A549 (cell line): ENCODE data around the gene ANKMY2.

Source experiments
- EHMT2 ChIP-seq: fragments of 200-600 bp; sonication (generic); IDR thresholded peaks from 2 replicates; pipeline ENCODE4 v1.6.1; 2016; ENCODE audit warnings: antibody characterized with exemption, low read depth, mild to moderate bottlenecking, moderate library complexity
- EP300 ChIP-seq, 2 experiments: fragments of >200 bp; sonication (Bioruptor Twin); formaldehyde crosslinking; IDR thresholded peaks; 2 replicates in 1 of 2; 3 replicates in 1 of 2; pipeline ENCODE4 v1.6.1; 2016 to 2017
- ESRRA ChIP-seq: fragments of 150-350 bp; IDR thresholded peaks from 2 replicates; pipeline ENCODE4 v1.6.1; 2014; ENCODE audit warnings: mild to moderate bottlenecking, low read length, borderline replicate concordance
- MAFK ChIP-seq: fragments of 450-650 bp; IDR thresholded peaks from 2 replicates; pipeline ENCODE4 v1.6.1; 2014; ENCODE audit not compliant: partially characterized antibody
- POLR2A ChIP-seq: IDR thresholded peaks from 2 replicates; pipeline ENCODE4 v1.6.1; 2012; ENCODE audit warnings: mild to moderate bottlenecking, low read length
- REST ChIP-seq: fragments of 200-600 bp; sonication (generic); IDR thresholded peaks from 2 replicates; pipeline ENCODE4 v1.6.1; 2016; ENCODE audit warnings: antibody characterized with exemption, mild to moderate bottlenecking, moderate library complexity
- ZSCAN20 ChIP-seq: fragments of 250-450 bp; sonication (Bioruptor Pico); IDR thresholded peaks from 2 replicates; pipeline ENCODE4 v1.8.0; 2022; ENCODE audit warnings: mild to moderate bottlenecking, moderate library complexity
- TF ChIP-seq, protein P1 (sequence below): fragments of >200 bp; sonication (Bioruptor Twin); formaldehyde crosslinking; IDR thresholded peaks from 3 replicates; pipeline ENCODE4 v1.5.1; 2016
- TF ChIP-seq, protein P2 (sequence below): IDR thresholded peaks from 2 replicates; pipeline ENCODE4 v1.6.1; 2012

GRCh38 chr7:16559497-16560179 is 85.9 kb downstream of the ANKMY2 start:
- TF ChIP-seq, protein P1, sequence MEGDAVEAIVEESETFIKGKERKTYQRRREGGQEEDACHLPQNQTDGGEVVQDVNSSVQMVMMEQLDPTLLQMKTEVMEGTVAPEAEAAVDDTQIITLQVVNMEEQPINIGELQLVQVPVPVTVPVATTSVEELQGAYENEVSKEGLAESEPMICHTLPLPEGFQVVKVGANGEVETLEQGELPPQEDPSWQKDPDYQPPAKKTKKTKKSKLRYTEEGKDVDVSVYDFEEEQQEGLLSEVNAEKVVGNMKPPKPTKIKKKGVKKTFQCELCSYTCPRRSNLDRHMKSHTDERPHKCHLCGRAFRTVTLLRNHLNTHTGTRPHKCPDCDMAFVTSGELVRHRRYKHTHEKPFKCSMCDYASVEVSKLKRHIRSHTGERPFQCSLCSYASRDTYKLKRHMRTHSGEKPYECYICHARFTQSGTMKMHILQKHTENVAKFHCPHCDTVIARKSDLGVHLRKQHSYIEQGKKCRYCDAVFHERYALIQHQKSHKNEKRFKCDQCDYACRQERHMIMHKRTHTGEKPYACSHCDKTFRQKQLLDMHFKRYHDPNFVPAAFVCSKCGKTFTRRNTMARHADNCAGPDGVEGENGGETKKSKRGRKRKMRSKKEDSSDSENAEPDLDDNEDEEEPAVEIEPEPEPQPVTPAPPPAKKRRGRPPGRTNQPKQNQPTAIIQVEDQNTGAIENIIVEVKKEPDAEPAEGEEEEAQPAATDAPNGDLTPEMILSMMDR: no peak
- no peak for TF ChIP-seq MAFK
- TF ChIP-seq ZSCAN20: no peak
- no peak for TF ChIP-seq ESRRA
- TF ChIP-seq EP300 (IDR thresholded peaks at IDR 0.05): no peak
- TF ChIP-seq EHMT2: no peak
- TF ChIP-seq, protein P2, sequence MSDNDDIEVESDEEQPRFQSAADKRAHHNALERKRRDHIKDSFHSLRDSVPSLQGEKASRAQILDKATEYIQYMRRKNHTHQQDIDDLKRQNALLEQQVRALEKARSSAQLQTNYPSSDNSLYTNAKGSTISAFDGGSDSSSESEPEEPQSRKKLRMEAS: no peak
- no peak for TF ChIP-seq POLR2A
- no peak for TF ChIP-seq REST
